NCI-H187 (cell line): ENCODE measurements around the gene LPAR5.
"Not testable (repeated sequence)": the region's sequence is repeated elsewhere in the genome, so short reads cannot be mapped to it uniquely, and the experiment has no call there.

ENCODE experiments used
- DNase-seq, 2 experiments: peaks; one replicate each; lab custom pipeline; 2025; lab: John Stamatoyannopoulos, UW

LPAR5 gene

GRCh38 chr12:6606331-6607131, 29.2 kb downstream of the LPAR5 start:
- no peak for DNase-seq

GRCh38 chr12:6605421-6606330, 30.1 kb downstream of the LPAR5 start:
- DNase-seq: no peak

- no peak for DNase-seq
Measured at GRCh38 chr12:6604259-6605029, 31.3 kb downstream of the LPAR5 start.

- no peak for DNase-seq
Measured at GRCh38 chr12:6603095-6603567, 32.6 kb downstream of the LPAR5 start.

- no peak for DNase-seq
Measured at GRCh38 chr12:6602526-6602925, 33.2 kb downstream of the LPAR5 start.

- DNase-seq: not testable (repeated sequence)
Measured at GRCh38 chr12:6595673-6596072, 40.1 kb downstream of the LPAR5 start.

- DNase-seq: no peak
Measured at GRCh38 chr12:6592087-6592486, 43.7 kb downstream of the LPAR5 start.

GRCh38 chr12:6586569-6586968, 49.2 kb downstream of the LPAR5 start:
- DNase-seq: not testable (repeated sequence)

- no peak for DNase-seq
Measured at GRCh38 chr12:6584293-6584692, 51.5 kb downstream of the LPAR5 start.

- DNase-seq: no peak
Measured at GRCh38 chr12:6582959-6583358, 52.8 kb downstream of the LPAR5 start.

GRCh38 chr12:6582196-6582595, 53.6 kb downstream of the LPAR5 start:
- DNase-seq: no peak

GRCh38 chr12:6575648-6576047, 60.1 kb downstream of the LPAR5 start:
- no peak for DNase-seq

GRCh38 chr12:6574576-6575295, 61.0 kb downstream of the LPAR5 start:
- no peak for DNase-seq

- no peak for DNase-seq
Measured at GRCh38 chr12:6573001-6573400, 62.8 kb downstream of the LPAR5 start.

- DNase-seq: no peak
Measured at GRCh38 chr12:6570264-6570887, 65.4 kb downstream of the LPAR5 start.

GRCh38 chr12:6569786-6570185, 66.0 kb downstream of the LPAR5 start:
- no peak for DNase-seq

GRCh38 chr12:6569312-6569711, 66.4 kb downstream of the LPAR5 start:
- no peak for DNase-seq
